Measurements from ENCODE around the gene SDC3. TPM values are rescaled to one million over a fixed set of nuclear protein-coding genes. Genes with fewer than 3 reads are reported as not detected.

Gene SDC3
- total RNA-seq, 4 donors from 2014 or later: 44.1 to 101 (median 56.5) TPM

- Histone ChIP-seq H3K27me3 (no peaks in the 10 kb centered on the region), H3K4me1 (peaks cover 13 to 19% (median 17%) of the 10 kb centered on the region in 4 donors), H3K36me3 (no peaks in the 10 kb centered on the region), H3K4me3 (no peak overlapping the region), H3K9me3 (no peaks in the 10 kb centered on the region), H3K27ac (replicated peaks in 1 of 4) (no peak overlapping the region)
- no peak for TF ChIP-seq EP300 (IDR thresholded peaks at IDR 0.05)
- no peak for TF ChIP-seq CTCF (IDR thresholded peaks at IDR 0.05)
- WGBS: 71% methylated on average over 1 of the region's 1 CpG
- DNase-seq (ENCODE audit: extremely low spot score): no peak
- intact Hi-C loops (cut with DNase I): no loop called here
Measured at GRCh38 chr1:30837653-30838052, 70.9 kb downstream of the SDC3 start.

GRCh38 chr1:30834253-30834652 is 74.3 kb downstream of the SDC3 start:
- Histone ChIP-seq H3K4me1 (peaks cover 0 to 7% (median 2%) of the 10 kb centered on the region in 4 donors), H3K36me3 (no peaks in the 10 kb centered on the region), H3K9me3 (no peaks in the 10 kb centered on the region), H3K27ac (replicated peaks in 1 of 4) (no peak overlapping the region), H3K27me3 (no peaks in the 10 kb centered on the region), H3K4me3 (no peak overlapping the region)
- no peak for DNase-seq (ENCODE audit: extremely low spot score)
- intact Hi-C loops (cut with DNase I): no loop called here
- 76% methylated on average over 4 of the region's 4 CpGs for WGBS
- no peak for TF ChIP-seq POLR2AphosphoS5 (IDR thresholded peaks at IDR 0.05)
- TF ChIP-seq CTCF (IDR thresholded peaks at IDR 0.05): no peak
- no peak for TF ChIP-seq EP300 (IDR thresholded peaks at IDR 0.05)
- TF ChIP-seq POLR2A (IDR thresholded peaks at IDR 0.05; ENCODE audit: low read depth): no peak

GRCh38 chr1:30830537-30830936 is 78.0 kb downstream of the SDC3 start:
- DNase-seq (ENCODE audit: extremely low spot score): no peak
- intact Hi-C loops (cut with DNase I): no loop called here

GRCh38 chr1:30829889-30830288 is 78.7 kb downstream of the SDC3 start:
- Histone ChIP-seq H3K9me3 (no peaks in the 10 kb centered on the region), H3K4me3 (no peak overlapping the region), H3K27me3 (no peaks in the 10 kb centered on the region), H3K4me1 (peaks cover 4 to 9% (median 6%) of the 10 kb centered on the region in 4 donors), H3K27ac (replicated peaks in 1 of 4) (no peak overlapping the region), H3K36me3 (no peaks in the 10 kb centered on the region)
- TF ChIP-seq POLR2A (IDR thresholded peaks at IDR 0.05; ENCODE audit: low read depth): no peak
- no peak for TF ChIP-seq POLR2AphosphoS5 (IDR thresholded peaks at IDR 0.05)
- no peak for TF ChIP-seq CTCF (IDR thresholded peaks at IDR 0.05)
- no peak for TF ChIP-seq EP300 (IDR thresholded peaks at IDR 0.05)
- no peak for DNase-seq (ENCODE audit: extremely low spot score)
- intact Hi-C loops (cut with DNase I): no loop called here
- WGBS: 81% methylated on average over 2 of the region's 2 CpGs

More at GRCh38 chr1:30830537-30830936, 78.0 kb downstream of the SDC3 start:
- TF ChIP-seq POLR2AphosphoS5 (IDR thresholded peaks at IDR 0.05) (no peak), EP300 (IDR thresholded peaks at IDR 0.05) (no peak), POLR2A (IDR thresholded peaks at IDR 0.05; ENCODE audit: low read depth) (no peak), CTCF (IDR thresholded peaks at IDR 0.05) (no peak)
- no peak overlapping the region for H3K27ac ChIP-seq (replicated peaks in 1 of 4)
- no peaks in the 10 kb centered on the region for H3K27me3 ChIP-seq
- H3K36me3 ChIP-seq: no peaks in the 10 kb centered on the region
- H3K9me3 ChIP-seq: no peaks in the 10 kb centered on the region
- H3K4me1 ChIP-seq: peaks cover 0 to 7% (median 2%) of the 10 kb centered on the region in 4 donors
- no peak overlapping the region for H3K4me3 ChIP-seq
- WGBS: 84% methylated on average over 6 of the region's 6 CpGs

All from esophagus muscularis mucosa (tissue), 4 donors.